HEK293 (cell line): ENCODE results near the gene DPF3.

ENCODE experiments used
- CTCF ChIA-PET: fragments of 350-600 bp; formaldehyde crosslinking; extraction: SDS; loops from one replicate; lab custom pipeline; 2021; ENCODE audit warnings: antibody characterized with exemption; lab: Yijun Ruan, JAX
- POLR2A ChIA-PET: fragments of 300-600 bp; formaldehyde crosslinking; extraction: SDS; loops from one replicate; lab custom pipeline; 2020; ENCODE audit warnings: antibody characterized with exemption, inconsistent platforms; lab: Yijun Ruan, JAX
- H3K27ac ChIP-seq: fragments of 200-500 bp; sonication (Bioruptor generic); 2 replicates; pipeline ENCODE4 v1.5.1; 2014; ENCODE audit warnings: low read depth, low read length, control low read depth, inconsistent platforms; ENCODE audit errors: extremely low read depth
- H3K36me3 ChIP-seq, 2 experiments: fragments of 200-500 bp in 1 of 2; sonication (Bioruptor generic) in 1 of 2; 1 replicate in 1 of 2; 2 replicates in 1 of 2; pipeline ENCODE4 v1.5.1; 2014 to 2017; ENCODE audit warnings: inconsistent platforms in 2 of 2, low read length in 2 of 2; ENCODE audit not compliant: control insufficient read depth in 2 of 2, insufficient read depth in 1 of 2
- H3K4me1 ChIP-seq: fragments of 200-500 bp; sonication (Bioruptor generic); 2 replicates; pipeline ENCODE4 v1.5.1; 2014; ENCODE audit warnings: mild to moderate bottlenecking, low read length, inconsistent platforms; ENCODE audit not compliant: control insufficient read depth, insufficient read depth
- H3K4me3 ChIP-seq: 2 replicates; pipeline ENCODE4 v1.5.1; 2011; ENCODE audit warnings: low read depth, mild to moderate bottlenecking, control low read depth, low read length, moderate library complexity
- H3K9me3 ChIP-seq: fragments of 200-500 bp; sonication (Bioruptor generic); 2 replicates; pipeline ENCODE4 v1.5.1; 2014; ENCODE audit warnings: low read depth, low read length, inconsistent platforms; ENCODE audit not compliant: control insufficient read depth, insufficient read depth
- BCL11A ChIP-seq: fragments of 450-650 bp; formaldehyde crosslinking; IDR thresholded peaks from 2 replicates; pipeline ENCODE4 v1.5.1; 2016; ENCODE audit warnings: low read depth, missing biosample characterization, missing genetic modification characterization
- BCL6B ChIP-seq: fragments of 450-650 bp; formaldehyde crosslinking; IDR thresholded peaks from 2 replicates; pipeline ENCODE4 v1.5.1; 2017; ENCODE audit warnings: missing biosample characterization, missing genetic modification characterization
- GLI4 ChIP-seq: fragments of 450-650 bp; formaldehyde crosslinking; IDR thresholded peaks from 2 replicates; pipeline ENCODE4 v1.5.1; 2016; ENCODE audit warnings: missing biosample characterization, missing genetic modification characterization
- GLIS2 ChIP-seq: fragments of 450-650 bp; formaldehyde crosslinking; IDR thresholded peaks from 2 replicates; pipeline ENCODE4 v1.5.1; 2016; ENCODE audit warnings: missing biosample characterization, missing genetic modification characterization
- KLF17 ChIP-seq: fragments of 450-650 bp; formaldehyde crosslinking; IDR thresholded peaks from 2 replicates; pipeline ENCODE4 v1.5.1; 2016; ENCODE audit warnings: missing biosample characterization, missing genetic modification characterization
- KLF9 ChIP-seq: fragments of 450-650 bp; formaldehyde crosslinking; IDR thresholded peaks from 2 replicates; pipeline ENCODE4 v1.5.1; 2016; ENCODE audit warnings: missing biosample characterization, missing genetic modification characterization, low read depth
- OVOL3 ChIP-seq: fragments of 450-650 bp; formaldehyde crosslinking; IDR thresholded peaks from 2 replicates; pipeline ENCODE4 v1.5.1; 2016; ENCODE audit warnings: missing biosample characterization, missing genetic modification characterization
- RBAK ChIP-seq: fragments of 450-650 bp; formaldehyde crosslinking; IDR thresholded peaks from 2 replicates; pipeline ENCODE4 v1.5.1; 2016; ENCODE audit warnings: missing biosample characterization, missing genetic modification characterization
- SP2 ChIP-seq: fragments of 450-650 bp; formaldehyde crosslinking; IDR thresholded peaks from 2 replicates; pipeline ENCODE4 v1.5.1; 2016; ENCODE audit warnings: missing biosample characterization, missing genetic modification characterization
- ZBTB10 ChIP-seq: fragments of 450-650 bp; formaldehyde crosslinking; IDR thresholded peaks from 2 replicates; pipeline ENCODE4 v1.5.1; 2016; ENCODE audit warnings: missing biosample characterization, missing genetic modification characterization
- ZBTB20 ChIP-seq: fragments of 450-650 bp; formaldehyde crosslinking; IDR thresholded peaks from 2 replicates; pipeline ENCODE4 v1.5.1; 2016; ENCODE audit warnings: missing biosample characterization, missing genetic modification characterization
- ZBTB8A ChIP-seq: fragments of 450-650 bp; formaldehyde crosslinking; IDR thresholded peaks from 2 replicates; pipeline ENCODE4 v1.5.1; 2016; ENCODE audit warnings: missing biosample characterization, missing genetic modification characterization
- ZNF112 ChIP-seq: fragments of 450-650 bp; formaldehyde crosslinking; IDR thresholded peaks from 2 replicates; pipeline ENCODE4 v1.5.0; 2017; ENCODE audit warnings: missing biosample characterization, missing genetic modification characterization
- ZNF121 ChIP-seq: fragments of 450-650 bp; formaldehyde crosslinking; IDR thresholded peaks from 2 replicates; pipeline ENCODE4 v1.5.1; 2016; ENCODE audit warnings: missing biosample characterization, missing genetic modification characterization
- ZNF175 ChIP-seq: fragments of 450-650 bp; formaldehyde crosslinking; IDR thresholded peaks from 2 replicates; pipeline ENCODE4 v1.5.1; 2016; ENCODE audit warnings: missing biosample characterization, missing genetic modification characterization
- ZNF24 ChIP-seq: fragments of 450-650 bp; formaldehyde crosslinking; IDR thresholded peaks from 2 replicates; pipeline ENCODE4 v1.5.1; 2016; ENCODE audit warnings: missing biosample characterization, missing genetic modification characterization
- ZNF274 ChIP-seq, 2 experiments: fragments of 200-500 bp in 1 of 2; fragments of 450-650 bp in 1 of 2; sonication (Bioruptor generic) in 1 of 2; formaldehyde crosslinking in 1 of 2; IDR thresholded peaks; 2 replicates each; pipeline versions ENCODE4 v1.5.1 to v1.6.1; 2014 to 2016; ENCODE audit warnings: borderline replicate concordance in 1 of 2, inconsistent platforms in 1 of 2, low read length in 1 of 2, missing biosample characterization in 1 of 2, missing genetic modification characterization in 1 of 2
- ZNF423 ChIP-seq: fragments of 450-650 bp; formaldehyde crosslinking; IDR thresholded peaks from 2 replicates; pipeline ENCODE4 v1.5.1; 2016; ENCODE audit warnings: missing biosample characterization, missing genetic modification characterization
- ZNF514 ChIP-seq: fragments of 450-650 bp; formaldehyde crosslinking; IDR thresholded peaks from 2 replicates; pipeline ENCODE4 v1.5.1; 2016; ENCODE audit warnings: missing biosample characterization, missing genetic modification characterization
- ZNF530 ChIP-seq: fragments of 450-650 bp; formaldehyde crosslinking; IDR thresholded peaks from 2 replicates; pipeline ENCODE4 v1.5.1; 2016; ENCODE audit warnings: low read depth, missing biosample characterization, missing genetic modification characterization
- ZNF560 ChIP-seq: fragments of 450-650 bp; formaldehyde crosslinking; IDR thresholded peaks from 2 replicates; pipeline ENCODE4 v1.5.1; 2017; ENCODE audit warnings: missing biosample characterization, missing genetic modification characterization, borderline replicate concordance
- ZNF629 ChIP-seq: fragments of 450-650 bp; formaldehyde crosslinking; IDR thresholded peaks from 2 replicates; pipeline ENCODE4 v1.5.1; 2017; ENCODE audit warnings: missing biosample characterization, missing genetic modification characterization
- ZNF747 ChIP-seq: fragments of 450-650 bp; formaldehyde crosslinking; IDR thresholded peaks from 2 replicates; pipeline ENCODE4 v1.5.1; 2016; ENCODE audit warnings: missing biosample characterization, missing genetic modification characterization
- ZNF837 ChIP-seq: fragments of 450-650 bp; formaldehyde crosslinking; IDR thresholded peaks from 2 replicates; pipeline ENCODE4 v1.5.1; 2016; ENCODE audit warnings: missing biosample characterization, missing genetic modification characterization
- TF ChIP-seq, protein P1 (sequence below): fragments of 450-650 bp; formaldehyde crosslinking; IDR thresholded peaks from 2 replicates; pipeline ENCODE4 v1.5.1; 2016; ENCODE audit warnings: missing biosample characterization, missing genetic modification characterization
- TF ChIP-seq, protein P2 (sequence below): fragments of 450-650 bp; IDR thresholded peaks from 2 replicates; pipeline ENCODE4 v1.5.1; 2018; ENCODE audit warnings: missing biosample characterization, mild to moderate bottlenecking, missing genetic modification characterization
- TF ChIP-seq, protein P3 (sequence below): fragments of 450-650 bp; formaldehyde crosslinking; IDR thresholded peaks from 2 replicates; pipeline ENCODE4 v1.5.1; 2016; ENCODE audit warnings: missing biosample characterization, missing genetic modification characterization

Gene DPF3

DNA sequence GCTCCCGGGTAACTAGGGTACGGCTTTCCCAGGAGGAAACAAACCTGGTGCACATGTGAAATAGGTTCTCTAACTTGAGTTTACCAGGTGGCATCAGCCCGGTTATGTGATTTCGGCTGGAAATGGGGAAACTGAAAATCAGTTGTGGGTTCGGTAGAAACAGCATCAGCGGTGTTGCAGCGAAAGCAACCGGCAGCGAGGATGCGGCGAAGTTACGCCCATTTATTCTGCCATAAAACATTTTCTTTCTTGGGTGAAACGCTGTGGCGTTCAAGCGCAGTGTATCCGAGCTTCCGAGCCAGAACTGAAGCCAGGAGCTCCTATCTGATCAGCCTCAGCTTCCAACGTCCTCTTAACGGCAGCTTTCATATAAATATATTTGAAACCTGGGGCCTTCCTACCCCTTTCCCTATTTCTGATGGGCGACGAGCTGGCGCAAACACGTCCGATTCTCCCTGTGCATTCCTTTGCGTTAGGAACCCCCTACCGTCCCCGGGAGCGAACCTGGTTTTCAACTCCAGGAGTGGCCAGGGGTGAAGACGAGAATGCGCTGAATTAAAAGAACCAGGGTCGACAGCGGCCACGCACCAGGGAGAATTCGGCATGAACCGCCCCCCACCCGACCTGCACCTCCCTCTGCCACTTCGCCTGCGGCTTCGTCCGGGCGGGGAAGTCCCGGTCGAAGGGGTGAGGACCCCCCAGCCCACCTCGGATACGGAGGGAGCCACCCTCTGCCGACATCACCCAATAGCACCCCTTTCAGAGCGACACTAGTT is 1.6 kb downstream of the DPF3 start:
- Histone ChIP-seq H3K36me3 (no peaks in the 10 kb centered on the region), H3K4me1 (peaks cover 13% of the 10 kb centered on the region), H3K27ac (no peak overlapping the region; the same call in 1 of the 2 replicates), H3K4me3 (peak overlapping the region; percentile 81), H3K9me3 (no peaks in the 10 kb centered on the region)
- ChIA-PET CTCF (interaction anchor here (1.0 kb wide), 1 partner anchor 376 kb away, joined by 7 read pairs; no protein-coding TSS in a partner anchor), POLR2A (interaction anchor here (0.6 kb wide), 1 partner anchor 741 kb away, joined by 6 read pairs; no protein-coding TSS in a partner anchor)
- peak; percentile 72 for TF ChIP-seq GLIS2 (tag by site-specific recombination)
- TF ChIP-seq BCL6B (tag by site-specific recombination) = no peak
- no peak for TF ChIP-seq ZNF423 (tag by site-specific recombination)
- no peak for TF ChIP-seq ZNF24
- TF ChIP-seq, protein P1, sequence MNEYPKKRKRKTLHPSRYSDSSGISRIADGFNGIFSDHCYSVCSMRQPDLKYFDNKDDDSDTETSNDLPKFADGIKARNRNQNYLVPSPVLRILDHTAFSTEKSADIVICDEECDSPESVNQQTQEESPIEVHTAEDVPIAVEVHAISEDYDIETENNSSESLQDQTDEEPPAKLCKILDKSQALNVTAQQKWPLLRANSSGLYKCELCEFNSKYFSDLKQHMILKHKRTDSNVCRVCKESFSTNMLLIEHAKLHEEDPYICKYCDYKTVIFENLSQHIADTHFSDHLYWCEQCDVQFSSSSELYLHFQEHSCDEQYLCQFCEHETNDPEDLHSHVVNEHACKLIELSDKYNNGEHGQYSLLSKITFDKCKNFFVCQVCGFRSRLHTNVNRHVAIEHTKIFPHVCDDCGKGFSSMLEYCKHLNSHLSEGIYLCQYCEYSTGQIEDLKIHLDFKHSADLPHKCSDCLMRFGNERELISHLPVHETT (tag by site-specific recombination) = no peak
- TF ChIP-seq ZBTB10 (tag by site-specific recombination) = no peak
- TF ChIP-seq GLI4 (tag by site-specific recombination) = no peak
- peak; percentile 55 for TF ChIP-seq KLF9 (tag by site-specific recombination)
- TF ChIP-seq ZNF560 (tag by site-specific recombination) = no peak
- no peak for TF ChIP-seq ZNF530
- no peak for TF ChIP-seq BCL11A (tag by site-specific recombination)
- TF ChIP-seq ZNF175 = no peak
- no peak for TF ChIP-seq KLF17 (tag by site-specific recombination)
- TF ChIP-seq ZNF747 = no peak
- no peak for TF ChIP-seq ZNF274 (IDR thresholded peaks at IDR 0.05; ENCODE audit: low read length)
- no peak for TF ChIP-seq ZNF274 (tag by site-specific recombination; IDR thresholded peaks at IDR 0.05; ENCODE audit: borderline replicate concordance)
- TF ChIP-seq SP2 (tag by site-specific recombination) = peak; percentile 41
- TF ChIP-seq, protein P2, sequence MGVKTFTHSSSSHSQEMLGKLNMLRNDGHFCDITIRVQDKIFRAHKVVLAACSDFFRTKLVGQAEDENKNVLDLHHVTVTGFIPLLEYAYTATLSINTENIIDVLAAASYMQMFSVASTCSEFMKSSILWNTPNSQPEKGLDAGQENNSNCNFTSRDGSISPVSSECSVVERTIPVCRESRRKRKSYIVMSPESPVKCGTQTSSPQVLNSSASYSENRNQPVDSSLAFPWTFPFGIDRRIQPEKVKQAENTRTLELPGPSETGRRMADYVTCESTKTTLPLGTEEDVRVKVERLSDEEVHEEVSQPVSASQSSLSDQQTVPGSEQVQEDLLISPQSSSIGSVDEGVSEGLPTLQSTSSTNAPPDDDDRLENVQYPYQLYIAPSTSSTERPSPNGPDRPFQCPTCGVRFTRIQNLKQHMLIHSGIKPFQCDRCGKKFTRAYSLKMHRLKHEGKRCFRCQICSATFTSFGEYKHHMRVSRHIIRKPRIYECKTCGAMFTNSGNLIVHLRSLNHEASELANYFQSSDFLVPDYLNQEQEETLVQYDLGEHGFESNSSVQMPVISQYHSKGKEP (tag by site-specific recombination) = no peak
- TF ChIP-seq ZNF837 = no peak
- TF ChIP-seq ZBTB8A = peak; percentile 55
- no peak for TF ChIP-seq ZNF112 (tag by site-specific recombination)
- TF ChIP-seq ZNF514 = no peak
- TF ChIP-seq, protein P3, sequence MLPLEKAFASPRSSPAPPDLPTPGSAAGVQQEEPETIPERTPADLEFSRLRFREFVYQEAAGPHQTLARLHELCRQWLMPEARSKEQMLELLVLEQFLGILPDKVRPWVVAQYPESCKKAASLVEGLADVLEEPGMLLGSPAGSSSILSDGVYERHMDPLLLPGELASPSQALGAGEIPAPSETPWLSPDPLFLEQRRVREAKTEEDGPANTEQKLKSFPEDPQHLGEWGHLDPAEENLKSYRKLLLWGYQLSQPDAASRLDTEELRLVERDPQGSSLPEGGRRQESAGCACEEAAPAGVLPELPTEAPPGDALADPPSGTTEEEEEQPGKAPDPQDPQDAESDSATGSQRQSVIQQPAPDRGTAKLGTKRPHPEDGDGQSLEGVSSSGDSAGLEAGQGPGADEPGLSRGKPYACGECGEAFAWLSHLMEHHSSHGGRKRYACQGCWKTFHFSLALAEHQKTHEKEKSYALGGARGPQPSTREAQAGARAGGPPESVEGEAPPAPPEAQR (tag by site-specific recombination) = no peak
- no peak for TF ChIP-seq RBAK (tag by site-specific recombination)
- no peak for TF ChIP-seq ZNF121
- peak; percentile 60 for TF ChIP-seq ZBTB20 (tag by site-specific recombination)
- TF ChIP-seq OVOL3 (tag by site-specific recombination) = no peak
- TF ChIP-seq ZNF629 = no peak
